ENCODE results near the gene YBEY. TPM values are rescaled to one million over a fixed set of nuclear protein-coding genes. Genes with fewer than 3 reads are reported as not detected.
A peak's percentile ranks its signal among the peaks of the same experiment; 100 is the strongest.
"Not testable (repeated sequence)": the region's sequence is repeated elsewhere in the genome, so short reads cannot be mapped to it uniquely, and the experiment has no call there.

Gene YBEY
- 10 to 100 TPM in 1 of 2 experiments, 1 to 10 TPM in 1; 9.6 to 10.7 TPM for total RNA-seq

- DNase-seq, result peak; percentile 93
- H3K4me1 Mint-ChIP-seq, result peaks cover 36% of the 10 kb centered on the region
- POLR2A ChIA-PET, result interaction anchor here (2.9 kb wide), 1 partner anchor 37 kb away, joined by 14 read pairs; no protein-coding TSS in a partner anchor
- ATAC-seq (ENCODE audit: low read depth), result peak; percentile 84
- no peaks in the 10 kb centered on the region for H3K9me3 Mint-ChIP-seq
- H3K4me3 Mint-ChIP-seq, result peak within 1 kb of the TSS; percentile 98
- H3K27ac Mint-ChIP-seq, result peak within 1 kb of the TSS; percentile 97
- H3K36me3 Mint-ChIP-seq, result peaks cover 26% of the 10 kb centered on the region
- H3K27me3 Mint-ChIP-seq, result no peaks in the 10 kb centered on the region
Observed at GRCh38 chr21:46285761-46286647, at the start of gene YBEY. Gene YBEY (plus strand): TSS chr21:46286342. CDS start chr21:46286914, 572 bp downstream.

GRCh38 chr21:46237474-46237873, 48.7 kb upstream of the YBEY start:
- Mint-ChIP-seq H3K27ac (no peak overlapping the region), H3K27me3 (no peaks in the 10 kb centered on the region), H3K9me3 (no peaks in the 10 kb centered on the region), H3K4me3 (no peak overlapping the region), H3K36me3 (peaks cover 42% of the 10 kb centered on the region), H3K4me1 (peaks cover 18% of the 10 kb centered on the region)
- no peak for ATAC-seq (ENCODE audit: low read depth)
- POLR2A ChIA-PET, result no interaction called here
- DNase-seq, result no peak

- H3K4me3 Mint-ChIP-seq, result no peak overlapping the region
- no peak for DNase-seq
- no peaks in the 10 kb centered on the region for H3K9me3 Mint-ChIP-seq
- no peaks in the 10 kb centered on the region for H3K27me3 Mint-ChIP-seq
- no peak for ATAC-seq (ENCODE audit: low read depth)
- peaks cover 31% of the 10 kb centered on the region for H3K36me3 Mint-ChIP-seq
- H3K4me1 Mint-ChIP-seq, result peaks cover 8% of the 10 kb centered on the region
- peak overlapping the region; percentile 1 for H3K27ac Mint-ChIP-seq
- POLR2A ChIA-PET, result no interaction called here
Observed at GRCh38 chr21:46239817-46240325, 46.3 kb upstream of the YBEY start.

GRCh38 chr21:46241577-46241976, 44.6 kb upstream of the YBEY start:
- not testable (repeated sequence) for DNase-seq; H3K4me3 Mint-ChIP-seq; ATAC-seq (ENCODE audit: low read depth); H3K4me1 Mint-ChIP-seq; H3K27me3 Mint-ChIP-seq; H3K9me3 Mint-ChIP-seq
- peaks cover 36% of the 10 kb centered on the region for H3K36me3 Mint-ChIP-seq
- POLR2A ChIA-PET, result interaction anchor here (0.8 kb wide), 1 partner anchor 13 kb away, joined by 3 read pairs; the partner anchor contains the start of gene LSS
- H3K27ac Mint-ChIP-seq, result peak overlapping the region; percentile 50

GRCh38 chr21:46243325-46243724, 42.8 kb upstream of the YBEY start:
- POLR2A ChIA-PET, result interaction anchor here (0.8 kb wide), 1 partner anchor 10 kb away, joined by 3 read pairs; no protein-coding TSS in a partner anchor
- peak overlapping the region; percentile 56 for H3K27ac Mint-ChIP-seq
- no peaks in the 10 kb centered on the region for H3K9me3 Mint-ChIP-seq
- ATAC-seq (ENCODE audit: low read depth), result no peak
- H3K4me1 Mint-ChIP-seq, result peaks cover 8% of the 10 kb centered on the region
- H3K36me3 Mint-ChIP-seq, result peaks cover 42% of the 10 kb centered on the region
- no peaks in the 10 kb centered on the region for H3K27me3 Mint-ChIP-seq
- H3K4me3 Mint-ChIP-seq, result no peak overlapping the region
- no peak for DNase-seq

GRCh38 chr21:46243960-46244361, 42.2 kb upstream of the YBEY start:
- Mint-ChIP-seq H3K36me3 (peaks cover 42% of the 10 kb centered on the region), H3K4me1 (peaks cover 10% of the 10 kb centered on the region), H3K27ac (peak overlapping the region; percentile 32), H3K27me3 (no peaks in the 10 kb centered on the region), H3K9me3 (no peaks in the 10 kb centered on the region), H3K4me3 (no peak overlapping the region)
- DNase-seq (no peak), ATAC-seq (ENCODE audit: low read depth) (peak; percentile 49)
- POLR2A ChIA-PET, result no interaction called here

- H3K4me1 Mint-ChIP-seq, result peaks cover 10% of the 10 kb centered on the region
- ATAC-seq (ENCODE audit: low read depth) (no peak), DNase-seq (no peak)
- H3K36me3 Mint-ChIP-seq, result peaks cover 40% of the 10 kb centered on the region
- no peaks in the 10 kb centered on the region for H3K27me3 Mint-ChIP-seq
- no peaks in the 10 kb centered on the region for H3K9me3 Mint-ChIP-seq
- H3K4me3 Mint-ChIP-seq, result no peak overlapping the region
- no peak overlapping the region for H3K27ac Mint-ChIP-seq
- POLR2A ChIA-PET, result interaction anchor here (1.0 kb wide), 1 partner anchor 9 kb away, joined by 4 read pairs; no protein-coding TSS in a partner anchor
Observed at GRCh38 chr21:46244602-46245001, 41.5 kb upstream of the YBEY start.

- Mint-ChIP-seq H3K36me3 (peaks cover 41% of the 10 kb centered on the region), H3K27ac (no peak overlapping the region), H3K4me3 (no peak overlapping the region), H3K27me3 (no peaks in the 10 kb centered on the region), H3K4me1 (peaks cover 14% of the 10 kb centered on the region), H3K9me3 (no peaks in the 10 kb centered on the region)
- POLR2A ChIA-PET, result interaction anchor here (1.0 to 1.7 kb wide), 3 partner anchors 8 to 22 kb away, joined by 3 to 4 read pairs (median 3); no protein-coding TSS in a partner anchor
- ATAC-seq (ENCODE audit: low read depth) (no peak), DNase-seq (no peak)
Observed at GRCh38 chr21:46245213-46245915, 40.8 kb upstream of the YBEY start.

GRCh38 chr21:46246345-46246744, 39.8 kb upstream of the YBEY start:
- Mint-ChIP-seq H3K4me3 (no peak overlapping the region), H3K4me1 (peaks cover 16% of the 10 kb centered on the region), H3K27ac (no peak overlapping the region), H3K9me3 (no peaks in the 10 kb centered on the region), H3K36me3 (peaks cover 45% of the 10 kb centered on the region), H3K27me3 (no peaks in the 10 kb centered on the region)
- POLR2A ChIA-PET, result interaction anchor here (1.4 to 1.7 kb wide), 2 partner anchors 16 to 21 kb away, joined by 3 read pairs; no protein-coding TSS in a partner anchor
- ATAC-seq (ENCODE audit: low read depth), result no peak
- no peak for DNase-seq

GRCh38 chr21:46247699-46248421, 38.3 kb upstream of the YBEY start:
- DNase-seq, result no peak
- ATAC-seq (ENCODE audit: low read depth), result no peak
- H3K4me1 Mint-ChIP-seq, result peaks cover 18% of the 10 kb centered on the region
- no peak overlapping the region for H3K4me3 Mint-ChIP-seq
- no peaks in the 10 kb centered on the region for H3K9me3 Mint-ChIP-seq
- POLR2A ChIA-PET, result no interaction called here
- peak overlapping the region; percentile 16 for H3K27ac Mint-ChIP-seq
- no peaks in the 10 kb centered on the region for H3K27me3 Mint-ChIP-seq
- peaks cover 41% of the 10 kb centered on the region for H3K36me3 Mint-ChIP-seq

GRCh38 chr21:46248422-46248782, 37.7 kb upstream of the YBEY start:
- H3K27me3 Mint-ChIP-seq, result no peaks in the 10 kb centered on the region

GRCh38 chr21:46248827-46249226, 37.3 kb upstream of the YBEY start:
- Mint-ChIP-seq H3K4me1 (peaks cover 24% of the 10 kb centered on the region), H3K9me3 (no peaks in the 10 kb centered on the region), H3K36me3 (peaks cover 45% of the 10 kb centered on the region), H3K27me3 (no peaks in the 10 kb centered on the region), H3K4me3 (no peak overlapping the region), H3K27ac (peak overlapping the region; percentile 4)
- POLR2A ChIA-PET, result no interaction called here
- ATAC-seq (ENCODE audit: low read depth) (no peak), DNase-seq (no peak)

More at GRCh38 chr21:46248422-46248782, 37.7 kb upstream of the YBEY start:
- Mint-ChIP-seq H3K9me3 (no peaks in the 10 kb centered on the region), H3K4me3 (no peak overlapping the region), H3K4me1 (peaks cover 20% of the 10 kb centered on the region), H3K36me3 (peaks cover 42% of the 10 kb centered on the region), H3K27ac (no peak overlapping the region)
- ATAC-seq (ENCODE audit: low read depth) (no peak), DNase-seq (no peak)
- POLR2A ChIA-PET, result no interaction called here

All from activated naive CD8-positive, alpha-beta T cell treated with anti-CD3 and anti-CD28 coated beads, Interleukin-2, amount 10 ng/mL, durations not matched to agents 7 days and 5 days (primary cell).